ENCODE results near the gene MUSK. TPM values are rescaled to one million over a fixed set of nuclear protein-coding genes. Genes with fewer than 3 reads are reported as not detected.
"Not testable (repeated sequence)": the region's sequence is repeated elsewhere in the genome, so short reads cannot be mapped to it uniquely, and the experiment has no call there.

The MUSK gene
- total RNA-seq, 1 donor from 2014 or later: 1.2 TPM

- DNase-seq (ENCODE audit: low spot score): no peak
- intact Hi-C loops (cut with DNase I): no loop called here
Observed at GRCh38 chr9:110797611-110798010, 129.0 kb downstream of the MUSK start.

DNA sequence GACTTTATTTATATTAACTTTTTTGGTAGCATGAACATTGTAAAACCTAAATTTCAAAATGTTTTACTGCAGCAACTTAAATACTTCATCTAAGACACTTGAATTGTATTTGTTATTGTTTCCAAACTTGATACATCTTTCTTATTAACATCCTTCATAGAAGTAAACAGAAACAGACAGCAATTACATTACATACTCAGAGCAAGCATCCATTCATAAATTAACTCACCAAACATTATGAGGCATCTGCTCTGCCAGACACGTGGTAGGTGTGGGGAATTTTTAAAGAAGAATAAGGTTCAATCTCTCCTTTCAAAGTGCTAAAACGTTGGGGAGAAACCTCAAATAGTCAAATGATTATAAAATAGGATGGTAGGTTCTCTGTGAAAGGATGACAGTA, 130.8 kb downstream of the MUSK start:
- no peak for DNase-seq (ENCODE audit: low spot score)
- intact Hi-C loops (cut with DNase I): no loop called here

DNA sequence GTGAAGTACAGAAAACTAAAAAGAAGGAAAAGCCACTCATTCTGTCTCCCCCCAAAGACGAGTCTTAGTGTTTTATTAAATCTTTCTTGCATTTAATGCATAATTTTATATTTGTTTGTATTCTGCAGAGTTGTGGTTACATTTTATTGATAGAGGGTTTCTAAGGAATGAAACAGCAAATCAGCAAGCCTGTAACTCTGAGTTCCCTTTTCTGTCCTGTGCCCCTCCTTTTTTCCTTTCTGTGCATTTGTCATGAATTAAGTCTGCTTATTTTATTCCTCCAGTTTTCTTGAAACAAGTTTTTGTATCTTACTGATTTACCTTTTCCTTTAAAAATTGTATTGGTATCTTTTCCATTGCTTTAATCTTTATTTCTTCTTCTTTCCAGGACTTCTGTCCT, 132.8 kb downstream of the MUSK start:
- intact Hi-C loops (cut with DNase I): no loop called here
- no peak for DNase-seq (ENCODE audit: low spot score)

DNA sequence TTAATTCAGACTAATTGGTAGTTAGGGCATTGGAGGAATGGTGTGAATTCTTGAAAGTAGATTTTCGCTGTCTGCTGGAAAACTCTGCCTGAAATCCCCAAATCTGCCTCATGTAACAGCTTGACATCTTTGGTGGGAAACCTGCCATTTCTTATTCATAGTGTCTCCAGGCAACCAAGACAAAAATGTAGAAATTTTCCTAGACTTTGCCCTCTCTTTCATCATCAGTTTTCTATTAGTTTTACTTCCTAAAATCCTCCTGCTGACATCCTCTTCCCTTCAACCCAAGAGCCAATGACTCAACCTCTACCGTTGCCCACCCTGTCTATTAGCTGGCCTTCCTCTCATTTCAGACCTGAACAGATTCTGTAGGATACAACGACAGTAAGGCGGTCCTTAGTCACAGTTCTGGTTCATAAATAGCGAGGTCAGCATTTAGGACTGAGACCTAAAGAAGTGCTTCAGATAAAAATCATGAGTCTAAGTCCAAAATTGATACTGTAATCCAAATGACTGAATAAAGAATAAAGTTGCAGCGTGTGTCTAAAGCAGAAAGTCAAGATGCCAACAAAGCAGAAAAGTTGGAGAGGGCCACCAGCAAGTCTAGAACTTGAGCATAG, 133.9 kb downstream of the MUSK start:
- no peak for DNase-seq (ENCODE audit: low spot score)
- intact Hi-C loops (cut with DNase I): no loop called here

- intact Hi-C loops (cut with DNase I): no loop called here
- no peak for DNase-seq (ENCODE audit: low spot score)
Observed at GRCh38 chr9:110807956-110808598, 139.5 kb downstream of the MUSK start.

DNA sequence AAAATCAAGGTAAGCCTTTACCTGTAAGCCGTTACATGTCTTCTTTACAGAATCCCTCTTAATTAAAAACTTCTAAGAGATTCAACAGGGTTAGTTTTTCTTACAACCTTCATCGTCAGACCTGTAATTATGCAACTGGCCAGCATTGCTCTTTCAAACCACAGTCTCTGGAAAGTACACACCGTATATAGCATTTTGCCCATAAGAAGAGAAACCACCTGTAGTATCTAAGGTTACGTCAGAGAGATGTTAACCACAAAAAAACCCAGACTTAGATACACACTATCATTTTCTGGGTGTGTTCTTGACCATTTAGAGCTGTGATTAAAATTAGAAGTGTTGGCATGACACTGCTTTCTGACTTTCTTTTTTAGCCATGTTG, 140.0 kb downstream of the MUSK start:
- DNase-seq (ENCODE audit: low spot score): no peak
- intact Hi-C loops (cut with DNase I): no loop called here

DNA sequence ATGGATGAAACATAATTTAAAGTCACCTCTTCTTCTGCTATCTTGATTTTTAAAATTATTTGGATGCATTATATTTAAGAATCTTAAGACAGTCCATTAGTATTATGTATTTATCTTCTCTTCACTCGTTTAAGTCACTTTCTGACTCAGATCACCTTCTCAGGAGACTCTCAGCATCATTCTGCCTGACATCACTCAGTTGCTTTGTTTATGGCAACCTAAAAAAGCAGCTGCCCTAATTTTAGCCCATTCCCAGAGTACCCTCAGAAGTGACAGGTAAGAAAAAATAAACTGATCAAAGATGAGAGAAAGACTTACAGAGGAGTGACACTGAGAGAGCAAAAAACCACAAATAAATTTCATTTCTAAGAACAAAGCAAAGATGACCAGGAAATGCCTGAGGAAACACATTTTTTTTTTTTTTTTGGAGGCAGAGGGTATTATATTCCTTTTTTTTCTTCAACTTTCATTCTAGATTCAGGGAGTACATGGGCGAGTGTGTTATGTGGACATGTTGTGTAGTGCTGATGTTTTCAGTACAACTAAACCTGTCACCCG, 140.5 kb downstream of the MUSK start:
- no peak for DNase-seq (ENCODE audit: low spot score)
- intact Hi-C loops (cut with DNase I): no loop called here

- intact Hi-C loops (cut with DNase I): no loop called here
- no peak for DNase-seq (ENCODE audit: low spot score)
Observed at GRCh38 chr9:110810262-110810976, 141.8 kb downstream of the MUSK start.

DNA sequence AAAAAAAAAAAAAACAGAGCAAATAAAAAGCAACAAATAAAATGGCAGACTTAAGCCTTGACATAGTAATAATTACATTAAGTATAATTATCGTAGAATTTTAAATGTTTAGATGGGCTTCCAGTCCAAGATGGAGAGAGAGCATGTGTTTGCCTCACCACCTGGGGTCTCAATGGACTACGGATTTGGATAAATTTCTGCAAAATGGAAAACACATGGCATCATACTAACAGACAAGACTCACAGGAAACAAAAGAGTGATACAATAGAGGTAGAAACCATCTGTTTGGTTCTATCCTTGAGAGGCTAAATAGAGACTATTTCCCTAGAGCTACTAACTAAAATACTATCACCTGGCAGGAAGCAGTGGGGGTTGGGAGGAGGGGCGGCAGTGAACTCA, 144.3 kb downstream of the MUSK start:
- intact Hi-C loops (cut with DNase I): no loop called here
- DNase-seq (ENCODE audit: low spot score): no peak

DNA sequence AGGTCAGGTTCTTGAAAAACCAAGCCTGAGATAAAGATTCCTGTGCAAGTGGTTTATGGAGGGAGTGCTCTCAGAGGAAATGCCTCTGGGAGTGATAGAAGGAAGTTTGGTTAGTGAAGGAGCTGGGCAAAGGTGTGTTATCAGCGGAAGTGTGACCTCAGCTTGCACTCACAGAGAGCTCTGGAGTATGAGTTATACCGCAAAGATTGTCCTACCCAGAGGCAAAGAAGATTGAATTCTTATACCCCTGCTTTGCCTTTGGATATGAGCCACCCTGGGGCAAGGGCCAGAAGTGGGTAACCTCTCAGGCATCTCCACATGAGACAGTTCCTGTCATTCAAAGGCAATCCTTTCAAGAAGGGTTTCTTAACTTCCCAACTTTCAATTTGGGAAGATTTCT, 145.6 kb downstream of the MUSK start:
- DNase-seq (ENCODE audit: low spot score): no peak
- intact Hi-C loops (cut with DNase I): no loop called here

DNA sequence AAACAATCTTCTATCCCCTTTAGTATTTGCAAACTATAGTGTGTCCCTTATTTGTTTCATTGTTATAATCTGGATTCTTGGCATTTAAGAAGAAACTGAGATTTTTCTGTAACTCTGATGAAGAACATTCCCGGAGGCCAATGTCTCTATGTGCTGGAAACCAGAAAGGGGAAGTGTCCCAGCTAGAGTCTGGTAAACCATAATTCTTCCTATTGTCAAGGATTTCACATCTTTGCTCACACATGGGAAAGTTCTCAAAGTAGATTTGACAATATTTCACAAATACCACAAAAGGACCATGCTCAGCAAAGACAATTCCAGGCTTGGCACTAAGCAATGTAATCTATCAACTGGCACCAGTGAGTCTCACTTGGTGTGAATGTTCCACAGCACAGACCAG, 146.8 kb downstream of the MUSK start:
- no peak for DNase-seq (ENCODE audit: low spot score)
- intact Hi-C loops (cut with DNase I): no loop called here

DNA sequence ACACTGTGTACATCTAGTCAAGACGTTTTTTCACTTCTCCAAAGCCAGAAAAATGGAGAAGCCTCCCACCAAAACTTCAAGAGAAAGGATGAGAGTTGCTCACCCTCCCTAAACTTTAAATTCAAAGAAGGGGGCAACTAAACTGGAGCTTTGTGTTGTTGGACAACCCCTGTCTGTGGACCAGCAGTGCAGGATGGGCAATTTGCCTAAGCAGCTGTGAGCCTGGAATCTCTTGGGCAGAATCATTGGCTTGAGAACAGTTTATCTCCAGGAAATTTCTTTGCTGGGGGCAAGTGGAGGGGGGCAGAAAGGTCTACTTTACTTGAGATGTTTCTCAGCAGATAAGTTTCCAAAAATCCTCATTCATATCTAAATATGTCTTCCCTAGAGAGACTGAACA, 151.8 kb downstream of the MUSK start:
- intact Hi-C loops (cut with DNase I): no loop called here
- no peak for DNase-seq (ENCODE audit: low spot score)

GRCh38 chr9:110821064-110821463, 152.5 kb downstream of the MUSK start:
- no peak for DNase-seq (ENCODE audit: low spot score)
- intact Hi-C loops (cut with DNase I): no loop called here

DNA sequence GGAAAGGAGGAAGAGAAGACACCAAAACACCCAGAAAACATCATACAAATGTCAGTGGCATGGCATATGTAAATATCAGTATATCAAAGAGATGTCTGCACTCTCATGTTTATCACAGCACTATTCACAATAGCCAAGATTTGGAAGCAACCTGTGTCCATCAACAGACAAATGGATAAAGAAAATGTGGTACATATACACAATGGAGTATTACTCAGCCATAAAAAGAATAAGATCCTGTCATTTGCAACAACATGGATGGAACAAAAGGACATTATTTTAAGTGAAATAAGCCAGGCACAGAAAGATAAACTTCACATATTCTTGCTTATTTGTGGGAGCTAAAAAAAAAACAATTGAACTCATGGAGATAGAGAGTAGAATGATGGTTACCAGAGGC, 156.5 kb downstream of the MUSK start:
- DNase-seq (ENCODE audit: low spot score); intact Hi-C loops (cut with DNase I): not testable (repeated sequence)

DNA sequence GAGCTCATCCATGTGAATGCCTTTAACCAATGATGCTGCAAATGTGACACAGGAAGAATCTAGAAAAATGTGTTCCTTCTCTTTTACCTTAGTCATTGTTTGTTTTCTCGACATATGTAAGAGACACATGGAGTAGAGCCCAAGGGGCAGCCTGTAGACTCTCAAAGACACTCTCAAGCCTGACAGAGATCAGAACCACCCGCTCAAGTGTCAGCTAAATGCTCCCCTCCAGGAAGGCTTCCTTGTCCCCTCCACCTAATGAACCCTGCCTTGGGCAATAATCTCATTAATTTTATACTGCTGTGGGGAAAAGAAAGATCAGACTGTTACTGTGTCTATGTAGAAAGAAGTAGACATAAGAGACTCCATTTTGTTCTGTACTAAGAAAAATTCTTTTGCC, 157.4 kb downstream of the MUSK start:
- no peak for DNase-seq (ENCODE audit: low spot score)
- intact Hi-C loops (cut with DNase I): no loop called here

GRCh38 chr9:110826400-110826799, 157.8 kb downstream of the MUSK start:
- DNase-seq (ENCODE audit: low spot score); intact Hi-C loops (cut with DNase I): not testable (repeated sequence)

GRCh38 chr9:110828264-110828663, 159.7 kb downstream of the MUSK start:
- intact Hi-C loops (cut with DNase I): no loop called here
- DNase-seq (ENCODE audit: low spot score): no peak

- no peak for DNase-seq (ENCODE audit: low spot score)
- intact Hi-C loops (cut with DNase I): no loop called here
Observed at GRCh38 chr9:110830495-110830894, 161.9 kb downstream of the MUSK start.

DNA sequence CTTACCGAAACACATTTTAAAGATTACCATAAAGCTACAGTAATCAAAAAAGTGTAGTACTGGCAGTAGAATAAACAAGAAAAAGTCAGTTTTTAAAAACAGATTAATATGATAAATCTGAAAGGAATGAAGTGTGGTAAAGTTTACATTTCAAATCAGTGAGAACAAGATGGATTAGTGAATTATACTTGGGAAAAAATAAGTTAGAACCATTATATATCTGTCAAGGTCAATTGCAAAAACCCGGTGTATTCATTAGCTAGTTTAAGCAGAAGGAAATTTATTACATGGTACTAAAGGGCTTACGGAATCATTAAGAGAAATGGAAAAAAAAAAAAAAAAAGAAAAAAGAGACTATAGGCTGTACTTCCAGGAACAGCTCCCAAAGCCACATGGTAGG, 164.3 kb downstream of the MUSK start:
- no peak for DNase-seq (ENCODE audit: low spot score)
- intact Hi-C loops (cut with DNase I): no loop called here

DNA sequence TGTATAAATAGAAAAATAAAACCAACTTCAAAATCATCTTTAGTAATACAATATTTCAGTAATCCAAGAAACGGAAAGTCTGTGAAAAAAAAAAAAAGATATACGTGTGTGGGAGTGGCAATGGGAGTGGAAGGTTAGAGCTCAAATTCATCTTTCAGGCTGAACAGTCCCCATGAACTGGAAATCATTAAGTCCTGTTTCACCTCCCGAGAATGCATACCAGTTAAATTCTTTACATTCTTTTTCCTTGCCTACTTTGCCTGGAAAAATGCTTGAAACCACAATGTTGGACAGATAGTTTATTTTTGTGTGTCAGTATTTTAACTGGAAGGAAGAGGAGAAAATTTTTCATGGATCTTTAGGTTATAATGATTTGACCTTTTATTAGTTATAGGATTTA, 166.8 kb downstream of the MUSK start:
- intact Hi-C loops (cut with DNase I): no loop called here
- no peak for DNase-seq (ENCODE audit: low spot score)

DNA sequence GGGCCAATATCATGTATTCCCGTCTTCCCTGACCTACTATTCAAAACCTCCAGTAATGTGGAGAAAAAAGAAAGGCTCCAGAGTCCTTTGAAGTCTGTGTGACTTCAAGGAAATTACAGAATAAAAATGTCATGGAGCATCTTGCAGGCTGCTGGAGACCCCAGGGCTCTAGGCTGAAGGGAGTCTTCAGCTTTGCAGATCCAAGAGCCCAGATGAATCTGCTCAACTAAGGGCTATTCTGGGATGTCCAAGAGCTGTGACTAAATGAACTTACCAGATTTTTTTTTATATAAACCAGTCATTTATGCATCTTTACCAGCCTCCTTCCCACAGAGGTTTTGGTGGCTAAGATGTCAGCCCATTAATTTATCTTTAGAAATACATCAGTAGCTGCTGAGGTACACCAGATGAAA, 167.3 kb downstream of the MUSK start:
- intact Hi-C loops (cut with DNase I): no loop called here
- DNase-seq (ENCODE audit: low spot score): no peak

Measured in cardiac septum (tissue), 1 donor.